Caco-2 (cell line): ENCODE measurements around the gene BABAM1. TPM values are rescaled to one million over a fixed set of nuclear protein-coding genes. Genes with fewer than 3 reads are reported as not detected.
"Not testable (repeated sequence)": the region's sequence is repeated elsewhere in the genome, so short reads cannot be mapped to it uniquely, and the experiment has no call there.

Experiments
- BruUV-seq: library from RNA; stranded (reverse); fragments of 400-500 nt; replicated peaks from 2 replicates; lab custom pipeline; 2021; lab: Mats Ljungman, UMichigan
- CTCF ChIA-PET: fragments of 300-600 bp; sonication (Branson Sonifier 250); formaldehyde crosslinking; loops from one replicate; lab custom pipeline; 2022; ENCODE audit warnings: antibody characterized with exemption; lab: Charles Lee
- POLR2A ChIA-PET: fragments of 300-600 bp; sonication (Branson Sonifier 250); formaldehyde crosslinking; loops from one replicate; lab custom pipeline; 2022; ENCODE audit warnings: antibody characterized with exemption; lab: Charles Lee
- DNase-seq, 2 experiments: peaks; one replicate each; pipeline versions ENCODE4 v3.0.0 to v3.0.0-alpha.2; 2020 to 2022
- H3K27me3 ChIP-seq: replicated peaks from 2 replicates; pipeline ENCODE4 v1.6.0; 2011; ENCODE audit warnings: low read length; ENCODE audit not compliant: control insufficient read depth, insufficient read depth
- H3K36me3 ChIP-seq: 2 replicates; pipeline ENCODE4 v1.5.1; 2011; ENCODE audit warnings: low read length; ENCODE audit not compliant: control insufficient read depth, insufficient read depth
- H3K4me1 ChIP-seq: fragments of 250-450 bp; sonication (Bioruptor Pico); 2 replicates; pipeline ENCODE4 v1.5.1; 2020; ENCODE audit warnings: mild to moderate bottlenecking
- H3K4me3 ChIP-seq: 2 replicates; pipeline ENCODE4 v1.5.1; 2011; ENCODE audit warnings: low read depth, mild to moderate bottlenecking, control low read depth, low read length
- H3K9me3 ChIP-seq: fragments of 250-450 bp; sonication (Bioruptor Pico); 2 replicates; pipeline ENCODE4 v1.5.1; 2020; ENCODE audit warnings: mild to moderate bottlenecking, moderate library complexity
- H3K27ac Mint-ChIP-seq: one replicate; pipeline ENCODE4 v1.8.0; 2022; ENCODE audit warnings: mixed read lengths; ENCODE audit not compliant: unreplicated experiment
- H3K27me3 Mint-ChIP-seq: one replicate; pipeline ENCODE4 v1.8.0; 2022; ENCODE audit warnings: mixed read lengths; ENCODE audit not compliant: insufficient read depth, unreplicated experiment
- H3K36me3 Mint-ChIP-seq: one replicate; pipeline ENCODE4 v1.8.0; 2022; ENCODE audit warnings: mild to moderate bottlenecking, mixed read lengths; ENCODE audit not compliant: insufficient read depth, unreplicated experiment
- H3K4me1 Mint-ChIP-seq: one replicate; pipeline ENCODE4 v1.8.0; 2022; ENCODE audit warnings: low read depth, mixed read lengths; ENCODE audit not compliant: unreplicated experiment
- H3K4me3 Mint-ChIP-seq: one replicate; pipeline ENCODE4 v1.8.0; 2022; ENCODE audit warnings: mild to moderate bottlenecking, moderate library complexity, mixed read lengths; ENCODE audit not compliant: unreplicated experiment
- H3K9me3 Mint-ChIP-seq: one replicate; pipeline ENCODE4 v1.8.0; 2022; ENCODE audit warnings: mixed read lengths; ENCODE audit not compliant: unreplicated experiment
- CTCF ChIP-seq, 2 experiments: fragments of 200-600 bp in 1 of 2; IDR thresholded peaks; 1 replicate in 1 of 2; 2 replicates in 1 of 2; pipeline versions ENCODE4 v1.5.1 to v1.8.0; 2011 to 2022; ENCODE audit warnings: antibody characterized with exemption in 1 of 2, control low read depth in 1 of 2, inconsistent platforms in 1 of 2, low read depth in 1 of 2, low read length in 1 of 2, mild to moderate bottlenecking in 1 of 2, moderate library complexity in 1 of 2; ENCODE audit not compliant: insufficient read depth in 1 of 2, severe bottlenecking in 1 of 2, unreplicated experiment in 1 of 2
- intact Hi-C: fragments of 100-400 bp; cut with micrococcal nuclease; formaldehyde crosslinking; loops from one replicate; pipeline ENCODE4 v1.10.0; 2022; ENCODE audit not compliant: unreplicated experiment
- total RNA-seq: library from RNA; stranded (reverse); gene quantifications from 2 replicates; pipeline ENCODE4 v1.2.3, GENCODE V29; 2022

Gene BABAM1
- total RNA-seq, 1 experiment from 2014 or later: 91.7 TPM

- TF ChIP-seq CTCF (IDR thresholded peaks at IDR 0.05; ENCODE audit: insufficient read depth in 1 of 2, low read depth in 1 of 2, low read length in 1 of 2, severe bottlenecking in 1 of 2, unreplicated experiment in 1 of 2): no peak
- H3K27me3 ChIP-seq: no peaks in the 10 kb centered on the region
- ChIA-PET CTCF (interaction anchor here (0.6 to 0.7 kb wide), 3 partner anchors 11 to 256 kb away, joined by 3 to 4 read pairs (median 3); no protein-coding TSS in a partner anchor), POLR2A (no interaction called here)
- no peak overlapping the region for H3K27ac Mint-ChIP-seq
- BruUV-seq: no TSS peak
- peaks cover 5% of the 10 kb centered on the region; the same call in 1 of the 2 replicates for H3K9me3 ChIP-seq
- peaks cover 3% of the 10 kb centered on the region; the same call in 1 of the 2 replicates for H3K36me3 ChIP-seq
- H3K36me3 Mint-ChIP-seq: peaks cover 27% of the 10 kb centered on the region
- no peaks in the 10 kb centered on the region for H3K4me1 ChIP-seq
- no peaks in the 10 kb centered on the region for H3K27me3 Mint-ChIP-seq
- H3K4me3 ChIP-seq: no peak overlapping the region
- H3K4me1 Mint-ChIP-seq: no peaks in the 10 kb centered on the region
- H3K9me3 Mint-ChIP-seq: no peaks in the 10 kb centered on the region
- H3K4me3 Mint-ChIP-seq: no peak overlapping the region
- DNase-seq: peak; percentile 59 to 60
- intact Hi-C loops: loop anchor here (5.0 kb wide), 1 partner anchor 33 kb away; no protein-coding TSS in a partner anchor
These were observed 27.0 kb downstream of the BABAM1 start for GRCh38 chr19:17294051-17294891.

- H3K36me3 Mint-ChIP-seq: peaks cover 27% of the 10 kb centered on the region
- CTCF ChIA-PET: interaction anchor here (0.6 kb wide), 1 partner anchor 10 kb away, joined by 4 read pairs; no protein-coding TSS in a partner anchor
- H3K4me1 ChIP-seq, H3K27ac Mint-ChIP-seq, H3K9me3 ChIP-seq, H3K27me3 ChIP-seq, H3K9me3 Mint-ChIP-seq, H3K4me3 ChIP-seq, intact Hi-C loops, H3K36me3 ChIP-seq, H3K27me3 Mint-ChIP-seq, BruUV-seq, H3K4me1 Mint-ChIP-seq, POLR2A ChIA-PET, H3K4me3 Mint-ChIP-seq, DNase-seq: not testable (repeated sequence)
These were observed 28.3 kb downstream of the BABAM1 start for GRCh38 chr19:17295551-17295950.

GRCh38 chr19:17296273-17296672 lies 29.0 kb downstream of the BABAM1 start:
- H3K4me3 ChIP-seq: no peak overlapping the region
- peaks cover 3% of the 10 kb centered on the region; the same call in 1 of the 2 replicates for H3K36me3 ChIP-seq
- H3K27ac Mint-ChIP-seq: no peak overlapping the region
- ChIA-PET POLR2A (no interaction called here), CTCF (interaction anchor here (0.6 kb wide), 1 partner anchor 9 kb away, joined by 4 read pairs; no protein-coding TSS in a partner anchor)
- H3K4me3 Mint-ChIP-seq: no peak overlapping the region
- intact Hi-C loops: no loop called here
- H3K27me3 Mint-ChIP-seq: no peaks in the 10 kb centered on the region
- no peaks in the 10 kb centered on the region for H3K4me1 Mint-ChIP-seq
- H3K27me3 ChIP-seq: no peaks in the 10 kb centered on the region
- H3K9me3 Mint-ChIP-seq: no peaks in the 10 kb centered on the region
- H3K36me3 Mint-ChIP-seq: peaks cover 27% of the 10 kb centered on the region
- H3K9me3 ChIP-seq: peaks cover 5% of the 10 kb centered on the region; the same call in 1 of the 2 replicates
- no peaks in the 10 kb centered on the region for H3K4me1 ChIP-seq
- no peak for TF ChIP-seq CTCF (IDR thresholded peaks at IDR 0.05; ENCODE audit: insufficient read depth in 1 of 2, low read depth in 1 of 2, low read length in 1 of 2, severe bottlenecking in 1 of 2, unreplicated experiment in 1 of 2)
- DNase-seq: no peak
- BruUV-seq: no TSS peak
